GM23338 (cell line): ENCODE measurements around the gene MED13. TPM values are rescaled to one million over a fixed set of nuclear protein-coding genes. Genes with fewer than 3 reads are reported as not detected.

Experiments used
- ATAC-seq: fragments of 200-7000 bp; cut with Tn5 transposase; 3 replicates; pipeline ENCODE4 v1.9.1; 2020
- DNase-seq: peaks from one replicate; pipeline ENCODE4 v3.0.0-alpha.2; 2015; ENCODE audit warnings: low spot score
- H2AFZ ChIP-seq: fragments of 200-600 bp; sonication (generic); 2 replicates; pipeline ENCODE4 v1.8.0; 2016; ENCODE audit warnings: antibody characterized with exemption, mild to moderate bottlenecking, moderate library complexity
- H3F3A ChIP-seq: fragments of 200-600 bp; sonication (generic); replicated peaks from 2 replicates; pipeline ENCODE4 v1.8.0; 2017; ENCODE audit warnings: antibody characterized with exemption, mixed run types, low read depth
- H3K27ac ChIP-seq: fragments of 200-600 bp; sonication (generic); 2 replicates; pipeline ENCODE4 v1.6.1; 2016; ENCODE audit warnings: low read depth
- H3K27me3 ChIP-seq: fragments of 200-600 bp; sonication (generic); 2 replicates; pipeline ENCODE4 v1.8.0; 2016; ENCODE audit warnings: mild to moderate bottlenecking, mixed run types, moderate library complexity; ENCODE audit not compliant: insufficient read depth
- H3K36me3 ChIP-seq: fragments of 200-600 bp; sonication (generic); 2 replicates; pipeline ENCODE4 v1.8.0; 2016; ENCODE audit warnings: mild to moderate bottlenecking; ENCODE audit not compliant: insufficient read depth
- H3K4me1 ChIP-seq: fragments of 200-600 bp; sonication (generic); 2 replicates; pipeline ENCODE4 v1.8.0; 2016; ENCODE audit warnings: mild to moderate bottlenecking, moderate library complexity; ENCODE audit not compliant: insufficient read depth
- H3K4me2 ChIP-seq: fragments of 200-600 bp; sonication (generic); 2 replicates; pipeline ENCODE4 v1.7.1; 2017; ENCODE audit warnings: mixed run types
- H3K4me3 ChIP-seq: fragments of 200-600 bp; sonication (generic); 2 replicates; pipeline ENCODE4 v1.6.1; 2016; ENCODE audit warnings: mixed run types
- H3K79me2 ChIP-seq: fragments of 200-600 bp; sonication (generic); replicated peaks from 2 replicates; pipeline ENCODE4 v1.8.0; 2017; ENCODE audit warnings: mild to moderate bottlenecking; ENCODE audit not compliant: insufficient read depth
- H3K9me2 ChIP-seq: fragments of 200-600 bp; sonication (generic); 2 replicates; pipeline ENCODE4 v1.8.0; 2017; ENCODE audit not compliant: insufficient read depth
- H4K20me1 ChIP-seq: fragments of 200-600 bp; sonication (generic); replicated peaks from 2 replicates; pipeline ENCODE4 v1.8.0; 2017; ENCODE audit warnings: mild to moderate bottlenecking; ENCODE audit not compliant: insufficient read depth
- H3K27ac Mint-ChIP-seq: 2 replicates; pipeline ENCODE4 v1.8.0; 2020; ENCODE audit warnings: inconsistent platforms, mild to moderate bottlenecking, moderate library complexity, mixed read lengths
- H3K27me3 Mint-ChIP-seq: 3 replicates; pipeline ENCODE4 v1.8.0; 2022; ENCODE audit warnings: low read depth, mild to moderate bottlenecking, moderate library complexity, mixed read lengths, inconsistent platforms; ENCODE audit not compliant: insufficient read depth, poor library complexity
- H3K36me3 Mint-ChIP-seq: 3 replicates; pipeline ENCODE4 v1.8.0; 2021; ENCODE audit warnings: low read depth, mild to moderate bottlenecking, inconsistent platforms, moderate library complexity, mixed read lengths
- H3K4me1 Mint-ChIP-seq: 3 replicates; pipeline ENCODE4 v1.8.0; 2020; ENCODE audit warnings: mild to moderate bottlenecking, inconsistent platforms, mixed read lengths
- H3K4me3 Mint-ChIP-seq: 3 replicates; pipeline ENCODE4 v1.8.0; 2021; ENCODE audit warnings: moderate library complexity, mild to moderate bottlenecking, inconsistent platforms, mixed read lengths
- H3K9me3 Mint-ChIP-seq: 3 replicates; pipeline ENCODE4 v1.8.0; 2020; ENCODE audit warnings: moderate library complexity, mild to moderate bottlenecking, inconsistent platforms, mixed read lengths
- CREB1 ChIP-seq: fragments of 250-450 bp; sonication (Bioruptor Pico); IDR thresholded peaks from 2 replicates; pipeline ENCODE4 v1.5.0; 2020; ENCODE audit warnings: low read depth, mild to moderate bottlenecking, moderate library complexity
- EZH2 ChIP-seq: fragments of 200-600 bp; sonication (generic); IDR thresholded peaks from one replicate; pipeline ENCODE4 v1.8.0; 2017; ENCODE audit warnings: antibody characterized with exemption, mild to moderate bottlenecking, low read depth; ENCODE audit not compliant: unreplicated experiment
- EZH2phosphoT487 ChIP-seq: fragments of 200-600 bp; sonication (generic); IDR thresholded peaks from one replicate; pipeline ENCODE4 v1.8.1; 2018; ENCODE audit warnings: antibody characterized with exemption; ENCODE audit not compliant: unreplicated experiment
- JUNB ChIP-seq: IDR thresholded peaks from one replicate; pipeline ENCODE4 v1.6.1; 2016; ENCODE audit warnings: antibody characterized with exemption; ENCODE audit not compliant: unreplicated experiment
- NANOG ChIP-seq: IDR thresholded peaks from 2 replicates; pipeline ENCODE4 v1.6.1; 2016; ENCODE audit warnings: antibody characterized with exemption, borderline replicate concordance
- POLR2AphosphoS5 ChIP-seq: IDR thresholded peaks from 2 replicates; pipeline ENCODE4 v1.6.1; 2016; ENCODE audit warnings: antibody characterized with exemption, low read depth
- STAT1 ChIP-seq: IDR thresholded peaks from one replicate; pipeline ENCODE4 v1.6.1; 2016; ENCODE audit warnings: antibody characterized with exemption; ENCODE audit not compliant: unreplicated experiment
- ZNF114 ChIP-seq: fragments of 250-450 bp; sonication (Bioruptor Pico); IDR thresholded peaks from 2 replicates; pipeline ENCODE4 v1.5.0; 2020; ENCODE audit warnings: mild to moderate bottlenecking, moderate library complexity
- ZNF331 ChIP-seq: fragments of 250-450 bp; sonication (Bioruptor Pico); IDR thresholded peaks from 2 replicates; pipeline ENCODE4 v1.5.0; 2020; ENCODE audit warnings: low read depth, mild to moderate bottlenecking, moderate library complexity
- polyA plus RNA-seq: library from polyadenylated mRNA; unstranded; fragments of >200 nt; fragmentation: Nextera tagmentation; extraction: Ambion mirVana; gene quantifications from 2 replicates; pipeline ENCODE4 v1.2.1, GENCODE V29; 2016
- total RNA-seq: library from RNA; depleted of rRNA; stranded (reverse); fragments of >200 nt; shearing (Covaris generic); gene quantifications from 2 replicates; pipeline ENCODE4 v1.2.3, GENCODE V29; 2014
- TF ChIP-seq, protein P1 (sequence below), 2 experiments: fragments of 200-600 bp in 1 of 2; sonication (generic) in 1 of 2; conservative IDR thresholded peaks; 2 replicates each; pipeline versions ENCODE4 v1.5.1 to v1.6.1; 2016 to 2017; ENCODE audit warnings: antibody characterized with exemption in 2 of 2, low read depth in 2 of 2, mild to moderate bottlenecking in 2 of 2, moderate library complexity in 1 of 2
- TF ChIP-seq, protein P2 (sequence below): IDR thresholded peaks from one replicate; pipeline ENCODE4 v1.6.1; 2018; ENCODE audit warnings: antibody characterized with exemption; ENCODE audit not compliant: unreplicated experiment
- TF ChIP-seq, protein P3 (sequence below): fragments of 250-450 bp; sonication (Bioruptor Pico); IDR thresholded peaks from 2 replicates; pipeline ENCODE4 v1.5.0; 2020; ENCODE audit warnings: mild to moderate bottlenecking, moderate library complexity
- TF ChIP-seq, protein P4 (sequence below): IDR thresholded peaks from 2 replicates; pipeline ENCODE4 v1.6.1; 2016; ENCODE audit warnings: antibody characterized with exemption

Gene MED13
- total and polyA plus RNA-seq, 2 experiments from 2014 or later, result 13.0 to 45.8 TPM

DNA sequence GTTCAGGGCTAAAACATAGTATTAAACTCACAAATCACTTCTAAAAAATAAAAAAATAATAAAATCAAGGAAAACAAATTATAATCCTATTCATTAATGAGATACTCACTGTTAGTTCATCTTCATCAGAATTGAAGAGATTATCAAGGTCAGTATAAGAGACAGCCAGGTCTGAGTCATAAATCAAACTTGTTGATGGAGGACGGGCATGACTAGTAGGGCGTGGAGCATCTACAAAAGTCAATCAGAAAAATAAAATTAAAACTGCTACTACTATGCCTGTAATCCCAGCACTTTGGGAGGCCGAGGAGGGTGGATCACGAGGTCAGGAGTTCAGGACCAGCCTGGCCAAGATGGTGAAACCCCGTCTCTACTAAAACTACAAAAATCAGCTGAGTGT is 78.2 kb downstream of the MED13 start:
- H4K20me1 ChIP-seq, result 0 out of 2 replicates have a peak, but pooled peaks cover 4% of the 10 kb centered on the region
- H3K27ac ChIP-seq, result no peak overlapping the region
- no peak for DNase-seq
- ATAC-seq, result no peak
- peaks cover 10% of the 10 kb centered on the region; the same call in 1 of the 2 replicates for H3K79me2 ChIP-seq
- Mint-ChIP-seq H3K4me1 (no peaks in the 10 kb centered on the region), H3K9me3 (no peaks in the 10 kb centered on the region), H3K4me3 (no peak overlapping the region), H3K27ac (no peak overlapping the region), H3K36me3 (peaks cover 45% of the 10 kb centered on the region), H3K27me3 (peaks cover 2% of the 10 kb centered on the region)
- H3K9me2 ChIP-seq, result no peaks in the 10 kb centered on the region
- H3K4me2 ChIP-seq, result no peak overlapping the region
- H3K27me3 ChIP-seq, result no peaks in the 10 kb centered on the region
- no peak overlapping the region for H3K4me3 ChIP-seq
- no peaks in the 10 kb centered on the region for H3F3A ChIP-seq
- H3K4me1 ChIP-seq, result no peaks in the 10 kb centered on the region
- H2AFZ ChIP-seq, result no peak overlapping the region
- TF ChIP-seq NANOG, result no peak
- TF ChIP-seq POLR2AphosphoS5, result no peak
- TF ChIP-seq, protein P1, sequence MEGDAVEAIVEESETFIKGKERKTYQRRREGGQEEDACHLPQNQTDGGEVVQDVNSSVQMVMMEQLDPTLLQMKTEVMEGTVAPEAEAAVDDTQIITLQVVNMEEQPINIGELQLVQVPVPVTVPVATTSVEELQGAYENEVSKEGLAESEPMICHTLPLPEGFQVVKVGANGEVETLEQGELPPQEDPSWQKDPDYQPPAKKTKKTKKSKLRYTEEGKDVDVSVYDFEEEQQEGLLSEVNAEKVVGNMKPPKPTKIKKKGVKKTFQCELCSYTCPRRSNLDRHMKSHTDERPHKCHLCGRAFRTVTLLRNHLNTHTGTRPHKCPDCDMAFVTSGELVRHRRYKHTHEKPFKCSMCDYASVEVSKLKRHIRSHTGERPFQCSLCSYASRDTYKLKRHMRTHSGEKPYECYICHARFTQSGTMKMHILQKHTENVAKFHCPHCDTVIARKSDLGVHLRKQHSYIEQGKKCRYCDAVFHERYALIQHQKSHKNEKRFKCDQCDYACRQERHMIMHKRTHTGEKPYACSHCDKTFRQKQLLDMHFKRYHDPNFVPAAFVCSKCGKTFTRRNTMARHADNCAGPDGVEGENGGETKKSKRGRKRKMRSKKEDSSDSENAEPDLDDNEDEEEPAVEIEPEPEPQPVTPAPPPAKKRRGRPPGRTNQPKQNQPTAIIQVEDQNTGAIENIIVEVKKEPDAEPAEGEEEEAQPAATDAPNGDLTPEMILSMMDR (conservative IDR thresholded peaks at IDR 0.05; ENCODE audit: low read depth in 2 of 2), result no peak
- no peak for TF ChIP-seq EZH2
- TF ChIP-seq CREB1 (CRISPR knock-in tag), result no peak
- TF ChIP-seq, protein P2, sequence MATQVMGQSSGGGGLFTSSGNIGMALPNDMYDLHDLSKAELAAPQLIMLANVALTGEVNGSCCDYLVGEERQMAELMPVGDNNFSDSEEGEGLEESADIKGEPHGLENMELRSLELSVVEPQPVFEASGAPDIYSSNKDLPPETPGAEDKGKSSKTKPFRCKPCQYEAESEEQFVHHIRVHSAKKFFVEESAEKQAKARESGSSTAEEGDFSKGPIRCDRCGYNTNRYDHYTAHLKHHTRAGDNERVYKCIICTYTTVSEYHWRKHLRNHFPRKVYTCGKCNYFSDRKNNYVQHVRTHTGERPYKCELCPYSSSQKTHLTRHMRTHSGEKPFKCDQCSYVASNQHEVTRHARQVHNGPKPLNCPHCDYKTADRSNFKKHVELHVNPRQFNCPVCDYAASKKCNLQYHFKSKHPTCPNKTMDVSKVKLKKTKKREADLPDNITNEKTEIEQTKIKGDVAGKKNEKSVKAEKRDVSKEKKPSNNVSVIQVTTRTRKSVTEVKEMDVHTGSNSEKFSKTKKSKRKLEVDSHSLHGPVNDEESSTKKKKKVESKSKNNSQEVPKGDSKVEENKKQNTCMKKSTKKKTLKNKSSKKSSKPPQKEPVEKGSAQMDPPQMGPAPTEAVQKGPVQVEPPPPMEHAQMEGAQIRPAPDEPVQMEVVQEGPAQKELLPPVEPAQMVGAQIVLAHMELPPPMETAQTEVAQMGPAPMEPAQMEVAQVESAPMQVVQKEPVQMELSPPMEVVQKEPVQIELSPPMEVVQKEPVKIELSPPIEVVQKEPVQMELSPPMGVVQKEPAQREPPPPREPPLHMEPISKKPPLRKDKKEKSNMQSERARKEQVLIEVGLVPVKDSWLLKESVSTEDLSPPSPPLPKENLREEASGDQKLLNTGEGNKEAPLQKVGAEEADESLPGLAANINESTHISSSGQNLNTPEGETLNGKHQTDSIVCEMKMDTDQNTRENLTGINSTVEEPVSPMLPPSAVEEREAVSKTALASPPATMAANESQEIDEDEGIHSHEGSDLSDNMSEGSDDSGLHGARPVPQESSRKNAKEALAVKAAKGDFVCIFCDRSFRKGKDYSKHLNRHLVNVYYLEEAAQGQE, result no peak
- no peak for TF ChIP-seq JUNB
- TF ChIP-seq STAT1, result no peak
- TF ChIP-seq, protein P3, sequence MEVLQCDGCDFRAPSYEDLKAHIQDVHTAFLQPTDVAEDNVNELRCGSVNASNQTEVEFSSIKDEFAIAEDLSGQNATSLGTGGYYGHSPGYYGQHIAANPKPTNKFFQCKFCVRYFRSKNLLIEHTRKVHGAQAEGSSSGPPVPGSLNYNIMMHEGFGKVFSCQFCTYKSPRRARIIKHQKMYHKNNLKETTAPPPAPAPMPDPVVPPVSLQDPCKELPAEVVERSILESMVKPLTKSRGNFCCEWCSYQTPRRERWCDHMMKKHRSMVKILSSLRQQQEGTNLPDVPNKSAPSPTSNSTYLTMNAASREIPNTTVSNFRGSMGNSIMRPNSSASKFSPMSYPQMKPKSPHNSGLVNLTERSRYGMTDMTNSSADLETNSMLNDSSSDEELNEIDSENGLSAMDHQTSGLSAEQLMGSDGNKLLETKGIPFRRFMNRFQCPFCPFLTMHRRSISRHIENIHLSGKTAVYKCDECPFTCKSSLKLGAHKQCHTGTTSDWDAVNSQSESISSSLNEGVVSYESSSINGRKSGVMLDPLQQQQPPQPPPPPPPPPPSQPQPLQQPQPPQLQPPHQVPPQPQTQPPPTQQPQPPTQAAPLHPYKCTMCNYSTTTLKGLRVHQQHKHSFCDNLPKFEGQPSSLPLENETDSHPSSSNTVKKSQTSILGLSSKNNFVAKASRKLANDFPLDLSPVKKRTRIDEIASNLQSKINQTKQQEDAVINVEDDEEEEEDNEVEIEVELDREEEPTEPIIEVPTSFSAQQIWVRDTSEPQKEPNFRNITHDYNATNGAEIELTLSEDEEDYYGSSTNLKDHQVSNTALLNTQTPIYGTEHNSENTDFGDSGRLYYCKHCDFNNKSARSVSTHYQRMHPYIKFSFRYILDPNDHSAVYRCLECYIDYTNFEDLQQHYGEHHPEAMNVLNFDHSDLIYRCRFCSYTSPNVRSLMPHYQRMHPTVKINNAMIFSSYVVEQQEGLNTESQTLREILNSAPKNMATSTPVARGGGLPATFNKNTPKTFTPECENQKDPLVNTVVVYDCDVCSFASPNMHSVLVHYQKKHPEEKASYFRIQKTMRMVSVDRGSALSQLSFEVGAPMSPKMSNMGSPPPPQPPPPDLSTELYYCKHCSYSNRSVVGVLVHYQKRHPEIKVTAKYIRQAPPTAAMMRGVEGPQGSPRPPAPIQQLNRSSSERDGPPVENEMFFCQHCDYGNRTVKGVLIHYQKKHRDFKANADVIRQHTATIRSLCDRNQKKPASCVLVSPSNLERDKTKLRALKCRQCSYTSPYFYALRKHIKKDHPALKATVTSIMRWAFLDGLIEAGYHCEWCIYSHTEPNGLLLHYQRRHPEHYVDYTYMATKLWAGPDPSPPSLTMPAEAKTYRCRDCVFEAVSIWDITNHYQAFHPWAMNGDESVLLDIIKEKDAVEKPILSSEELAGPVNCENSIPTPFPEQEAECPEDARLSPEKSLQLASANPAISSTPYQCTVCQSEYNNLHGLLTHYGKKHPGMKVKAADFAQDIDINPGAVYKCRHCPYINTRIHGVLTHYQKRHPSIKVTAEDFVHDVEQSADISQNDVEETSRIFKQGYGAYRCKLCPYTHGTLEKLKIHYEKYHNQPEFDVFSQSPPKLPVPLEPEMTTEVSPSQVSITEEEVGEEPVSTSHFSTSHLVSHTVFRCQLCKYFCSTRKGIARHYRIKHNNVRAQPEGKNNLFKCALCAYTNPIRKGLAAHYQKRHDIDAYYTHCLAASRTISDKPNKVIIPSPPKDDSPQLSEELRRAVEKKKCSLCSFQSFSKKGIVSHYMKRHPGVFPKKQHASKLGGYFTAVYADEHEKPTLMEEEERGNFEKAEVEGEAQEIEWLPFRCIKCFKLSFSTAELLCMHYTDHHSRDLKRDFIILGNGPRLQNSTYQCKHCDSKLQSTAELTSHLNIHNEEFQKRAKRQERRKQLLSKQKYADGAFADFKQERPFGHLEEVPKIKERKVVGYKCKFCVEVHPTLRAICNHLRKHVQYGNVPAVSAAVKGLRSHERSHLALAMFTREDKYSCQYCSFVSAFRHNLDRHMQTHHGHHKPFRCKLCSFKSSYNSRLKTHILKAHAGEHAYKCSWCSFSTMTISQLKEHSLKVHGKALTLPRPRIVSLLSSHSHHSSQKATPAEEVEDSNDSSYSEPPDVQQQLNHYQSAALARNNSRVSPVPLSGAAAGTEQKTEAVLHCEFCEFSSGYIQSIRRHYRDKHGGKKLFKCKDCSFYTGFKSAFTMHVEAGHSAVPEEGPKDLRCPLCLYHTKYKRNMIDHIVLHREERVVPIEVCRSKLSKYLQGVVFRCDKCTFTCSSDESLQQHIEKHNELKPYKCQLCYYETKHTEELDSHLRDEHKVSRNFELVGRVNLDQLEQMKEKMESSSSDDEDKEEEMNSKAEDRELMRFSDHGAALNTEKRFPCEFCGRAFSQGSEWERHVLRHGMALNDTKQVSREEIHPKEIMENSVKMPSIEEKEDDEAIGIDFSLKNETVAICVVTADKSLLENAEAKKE (CRISPR knock-in tag), result no peak
- no peak for TF ChIP-seq ZNF114
- TF ChIP-seq, protein P4, sequence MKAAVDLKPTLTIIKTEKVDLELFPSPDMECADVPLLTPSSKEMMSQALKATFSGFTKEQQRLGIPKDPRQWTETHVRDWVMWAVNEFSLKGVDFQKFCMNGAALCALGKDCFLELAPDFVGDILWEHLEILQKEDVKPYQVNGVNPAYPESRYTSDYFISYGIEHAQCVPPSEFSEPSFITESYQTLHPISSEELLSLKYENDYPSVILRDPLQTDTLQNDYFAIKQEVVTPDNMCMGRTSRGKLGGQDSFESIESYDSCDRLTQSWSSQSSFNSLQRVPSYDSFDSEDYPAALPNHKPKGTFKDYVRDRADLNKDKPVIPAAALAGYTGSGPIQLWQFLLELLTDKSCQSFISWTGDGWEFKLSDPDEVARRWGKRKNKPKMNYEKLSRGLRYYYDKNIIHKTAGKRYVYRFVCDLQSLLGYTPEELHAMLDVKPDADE, result no peak
- no peak for TF ChIP-seq EZH2phosphoT487
- TF ChIP-seq ZNF331 (CRISPR knock-in tag), result no peak
- H3K36me3 ChIP-seq, result peaks cover 46% of the 10 kb centered on the region
